ENCODE measurements around the gene CXCR4. TPM values are rescaled to one million over a fixed set of nuclear protein-coding genes. Genes with fewer than 3 reads are reported as not detected.

Gene CXCR4
- total and polyA plus RNA-seq, 2 of the 4 experiments (the other 2 are of a cell fraction): not detected

- H4K5ac ChIP-seq (ENCODE audit: low read depth, low read length): no peak overlapping the region
- dilution Hi-C loops (cut with HindIII; ENCODE audit: low sequenced_read_pairs, unreplicated experiment) (no loop called here), in situ Hi-C loops (cut with MboI; ENCODE audit: low sequenced_read_pairs) (no loop called here), intact Hi-C loops (cut with micrococcal nuclease) (loop anchor here (10.0 kb wide), 1 partner anchor 201 kb away; no protein-coding TSS in a partner anchor)
- H3K4ac ChIP-seq (ENCODE audit: low read depth, low read length): no peak overlapping the region
- H2BK15ac ChIP-seq (ENCODE audit: low read depth, low read length): no peak overlapping the region
- H3K9ac ChIP-seq (ENCODE audit: low read depth, low read length): no peak overlapping the region
- no peak for DNase-seq
- ChIA-PET CTCF (no interaction called here), POLR2A (ENCODE audit: unreplicated experiment) (no interaction called here)
- H3K18ac ChIP-seq (ENCODE audit: low read depth, low read length): no peak overlapping the region
- no peak for TF ChIP-seq USF2 (IDR thresholded peaks at IDR 0.05; ENCODE audit: low read depth, low read length)
- no peak for TF ChIP-seq MAFK (IDR thresholded peaks at IDR 0.05; ENCODE audit: low read depth, low read length)
- TF ChIP-seq, protein P1, sequence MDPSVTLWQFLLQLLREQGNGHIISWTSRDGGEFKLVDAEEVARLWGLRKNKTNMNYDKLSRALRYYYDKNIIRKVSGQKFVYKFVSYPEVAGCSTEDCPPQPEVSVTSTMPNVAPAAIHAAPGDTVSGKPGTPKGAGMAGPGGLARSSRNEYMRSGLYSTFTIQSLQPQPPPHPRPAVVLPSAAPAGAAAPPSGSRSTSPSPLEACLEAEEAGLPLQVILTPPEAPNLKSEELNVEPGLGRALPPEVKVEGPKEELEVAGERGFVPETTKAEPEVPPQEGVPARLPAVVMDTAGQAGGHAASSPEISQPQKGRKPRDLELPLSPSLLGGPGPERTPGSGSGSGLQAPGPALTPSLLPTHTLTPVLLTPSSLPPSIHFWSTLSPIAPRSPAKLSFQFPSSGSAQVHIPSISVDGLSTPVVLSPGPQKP (IDR thresholded peaks at IDR 0.05; ENCODE audit: borderline replicate concordance, low read depth, low read length): no peak
- TF ChIP-seq CEBPB (IDR thresholded peaks at IDR 0.05; ENCODE audit: low read depth, low read length): no peak
- no peak for TF ChIP-seq BHLHE40 (IDR thresholded peaks at IDR 0.05; ENCODE audit: low read depth, low read length)
- TF ChIP-seq RCOR1 (IDR thresholded peaks at IDR 0.05; ENCODE audit: insufficient replicate concordance, low read length): no peak
- TF ChIP-seq MXI1 (IDR thresholded peaks at IDR 0.05; ENCODE audit: borderline replicate concordance, low read depth, low read length): no peak
- no peak overlapping the region for H2BK120ac ChIP-seq (ENCODE audit: low read depth, low read length)
- H2AFZ ChIP-seq (replicated peaks; ENCODE audit: low read length, poor library complexity): no peak overlapping the region
- H3K14ac ChIP-seq (replicated peaks; ENCODE audit: low read depth, low read length): no peak overlapping the region
- H2BK20ac ChIP-seq (ENCODE audit: low read depth, low read length): no peak overlapping the region
- H3K56ac ChIP-seq (ENCODE audit: extremely low read depth, insufficient read depth, low read length): no peak overlapping the region
- WGBS, 2 experiments (ENCODE audit: extremely low coverage in 2 of 2, insufficient read length in 1 of 2): 30% methylated on average over 2 of the region's 12 CpGs; no CpG with 5 or more reads in 1 of the 2 experiments
- no peak for ATAC-seq (ENCODE audit: low read depth)
- no peak overlapping the region for H2AK5ac ChIP-seq (ENCODE audit: low read depth, low read length)
- no peaks in the 10 kb centered on the region for H3K9me3 ChIP-seq (ENCODE audit: control insufficient read depth, insufficient read depth, low read length)
- no peaks in the 10 kb centered on the region for H3K9me1 ChIP-seq (ENCODE audit: insufficient read depth, low read length)
- no peak overlapping the region for H3K4me3 ChIP-seq (ENCODE audit: insufficient read depth, low read depth, low read length)
- H4K91ac ChIP-seq (ENCODE audit: insufficient read depth, low read depth, low read length): no peak overlapping the region
- H3K23ac ChIP-seq (ENCODE audit: low read depth, low read length): no peak overlapping the region
- no peaks in the 10 kb centered on the region for H3K4me1 ChIP-seq (ENCODE audit: control insufficient read depth, insufficient read depth, low read length)
- no peak overlapping the region for H4K8ac ChIP-seq (ENCODE audit: low read depth in 2 of 2, low read length in 2 of 2)
- H4K20me1 ChIP-seq (ENCODE audit: insufficient read depth, low read length): no peaks in the 10 kb centered on the region
- H3K36me3 ChIP-seq (ENCODE audit: control insufficient read depth, insufficient read depth, low read length): no peaks in the 10 kb centered on the region
- no peak overlapping the region for H2AK9ac ChIP-seq (replicated peaks; ENCODE audit: low read depth, low read length, poor library complexity)
- H2BK5ac ChIP-seq (ENCODE audit: low read depth, low read length, poor library complexity, severe bottlenecking): no peak overlapping the region
- peaks cover 25% of the 10 kb centered on the region for H3K27me3 ChIP-seq (ENCODE audit: control insufficient read depth, insufficient read depth, low read length)
- no peak overlapping the region for H3K27ac ChIP-seq (ENCODE audit: insufficient read depth, low read length)
- H3K4me2 ChIP-seq (ENCODE audit: low read depth, low read length): no peak overlapping the region
- BruUV-seq (replicated peaks): no TSS peak
- no peaks in the 10 kb centered on the region for H3K79me1 ChIP-seq (ENCODE audit: low read depth in 1 of 2, low read length in 2 of 2)
Observed at GRCh38 chr2:136126021-136126420, 8.1 kb upstream of the CXCR4 start.
